A549 (cell line): ENCODE data around the gene BTBD8.

Source experiments
- CEBPB ChIP-seq, 2 experiments: fragments of >200 bp in 1 of 2; sonication (Bioruptor Twin) in 1 of 2; formaldehyde crosslinking in 1 of 2; IDR thresholded peaks; 2 replicates each; pipeline ENCODE4 v1.6.1; 2012 to 2016
- CTCF ChIP-seq: fragments of >200 bp; sonication (Bioruptor Twin); formaldehyde crosslinking; IDR thresholded peaks from 3 replicates; pipeline ENCODE4 v1.5.1; 2016
- EP300 ChIP-seq, 2 experiments: fragments of >200 bp; sonication (Bioruptor Twin); formaldehyde crosslinking; IDR thresholded peaks; 2 replicates in 1 of 2; 3 replicates in 1 of 2; pipeline ENCODE4 v1.6.1; 2016 to 2017
- ESRRA ChIP-seq: fragments of 150-350 bp; IDR thresholded peaks from 2 replicates; pipeline ENCODE4 v1.6.1; 2014; ENCODE audit warnings: mild to moderate bottlenecking, low read length, borderline replicate concordance
- FOXS1 ChIP-seq: fragments of 250-450 bp; sonication (Bioruptor Pico); IDR thresholded peaks from 2 replicates; pipeline ENCODE4 v1.5.0; 2020; ENCODE audit warnings: mild to moderate bottlenecking, moderate library complexity
- GATA3 ChIP-seq: IDR thresholded peaks from 2 replicates; pipeline ENCODE4 v1.6.1; 2012; ENCODE audit warnings: borderline replicate concordance
- JUNB ChIP-seq: fragments of >200 bp; sonication (Bioruptor Twin); formaldehyde crosslinking; IDR thresholded peaks from 2 replicates; pipeline ENCODE4 v1.6.1; 2016
- MAFK ChIP-seq: fragments of 450-650 bp; IDR thresholded peaks from 2 replicates; pipeline ENCODE4 v1.6.1; 2014; ENCODE audit not compliant: partially characterized antibody
- MAZ ChIP-seq: fragments of 150-350 bp; IDR thresholded peaks from 2 replicates; pipeline ENCODE4 v1.6.1; 2014; ENCODE audit warnings: antibody characterized with exemption, low read depth, low read length, borderline replicate concordance
- PBX3 ChIP-seq: IDR thresholded peaks from 2 replicates; pipeline ENCODE4 v1.6.1; 2012
- POLR2A ChIP-seq: IDR thresholded peaks from 2 replicates; pipeline ENCODE4 v1.6.1; 2012; ENCODE audit warnings: mild to moderate bottlenecking, low read length

GRCh38 chr1:92194511-92194910 is 114.4 kb downstream of the BTBD8 start:
- TF ChIP-seq PBX3 (no peak), JUNB (no peak), CEBPB (IDR thresholded peaks at IDR 0.05) (no peak), CTCF (no peak), GATA3 (no peak), POLR2A (no peak), EP300 (IDR thresholded peaks at IDR 0.05) (no peak), ESRRA (no peak), MAFK (no peak), MAZ (no peak), FOXS1 (no peak)
